ENCODE measurements around the gene MAG.

DNA sequence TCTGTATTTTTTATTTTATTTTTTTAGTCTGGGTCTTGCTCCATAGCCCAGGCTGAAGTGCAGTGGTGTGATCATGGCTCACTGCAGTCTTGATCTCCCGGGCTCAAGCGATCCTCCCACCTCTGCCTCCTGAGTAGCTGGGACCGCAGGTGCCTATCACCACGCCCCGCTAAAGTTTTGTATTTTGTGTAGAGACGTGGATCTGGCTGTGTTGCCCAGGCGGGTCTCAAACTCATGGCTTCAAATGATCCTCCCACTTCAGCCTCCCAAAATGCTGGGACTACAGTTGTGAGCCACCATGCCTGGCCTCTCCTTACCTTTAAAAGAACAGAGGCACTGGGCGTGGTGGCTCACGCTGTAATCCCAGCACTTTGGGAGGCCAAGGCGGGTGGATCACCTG is 4.2 kb upstream of the MAG start:
- TF ChIP-seq CTCF (IDR thresholded peaks at IDR 0.05) (no peak), GABPB1 (CRISPR knock-in tag; IDR thresholded peaks at IDR 0.05) (no peak), NR1H2 (CRISPR knock-in tag; IDR thresholded peaks at IDR 0.05) (no peak), NFYB (CRISPR knock-in tag; conservative IDR thresholded peaks at IDR 0.05; ENCODE audit: low read depth) (no peak), MAX (CRISPR knock-in tag; IDR thresholded peaks at IDR 0.05) (no peak)
